ENCODE results near the gene BLOC1S1.

- TF ChIP-seq YY1 (IDR thresholded peaks at IDR 0.05; ENCODE audit: insufficient read depth, insufficient read length) (no peak), ZNF274 (IDR thresholded peaks at IDR 0.05; ENCODE audit: low read depth, low read length) (no peak)
Measured at GRCh38 chr12:55738123-55739024, 22.5 kb downstream of the BLOC1S1 start.
